ENCODE data around the gene TMEM59L. TPM values are rescaled to one million over a fixed set of nuclear protein-coding genes. Genes with fewer than 3 reads are reported as not detected.

The TMEM59L gene
- total RNA-seq, 1 experiment from 2014 or later = 4.1 TPM

DNA sequence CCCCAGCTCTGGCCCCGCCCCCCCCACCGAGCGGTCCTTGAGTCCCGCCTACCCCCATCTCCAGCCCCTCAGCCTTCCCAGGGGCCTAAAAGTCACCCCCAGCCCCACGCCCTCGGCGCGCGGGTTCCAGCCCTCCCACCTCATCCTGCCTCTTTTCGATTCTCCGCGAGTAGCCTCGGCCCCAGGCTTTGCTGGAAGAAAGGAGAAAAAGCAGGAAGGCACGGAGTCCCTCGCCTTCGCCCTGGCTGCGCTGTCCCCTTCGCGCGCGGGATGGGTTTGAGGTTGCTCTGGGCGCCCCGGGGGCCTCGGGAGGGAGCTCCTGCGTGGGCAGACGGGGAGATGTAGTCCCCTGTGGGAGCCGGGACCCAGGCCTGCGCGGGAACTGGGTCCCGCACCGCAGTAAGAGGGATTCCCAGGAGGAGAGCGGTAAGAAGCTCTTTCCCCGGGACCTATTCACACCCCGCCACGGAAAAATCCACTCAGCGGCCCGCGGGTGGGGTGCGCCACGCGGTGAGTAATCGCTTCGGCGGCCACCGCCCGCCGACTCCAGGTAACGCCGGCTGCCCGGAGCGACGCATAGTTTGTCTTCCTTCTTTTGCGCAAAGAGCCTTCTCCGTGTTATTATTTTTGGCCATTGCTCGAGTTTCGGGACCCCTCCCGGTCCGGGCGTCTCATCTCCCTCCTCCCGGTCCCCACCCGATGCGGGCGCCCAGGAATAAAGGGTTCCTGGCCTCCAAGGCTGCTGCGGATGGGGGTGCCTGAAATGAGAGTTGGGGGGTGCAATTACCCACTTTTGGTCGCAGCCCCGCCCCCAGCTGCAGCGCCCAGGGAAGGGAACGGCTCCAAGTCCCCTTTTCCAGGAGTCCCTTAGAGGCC, 5.2 kb upstream of the TMEM59L start:
- in situ Hi-C loops (cut with HindIII; ENCODE audit: low sequenced_read_pairs) = no loop called here

DNA sequence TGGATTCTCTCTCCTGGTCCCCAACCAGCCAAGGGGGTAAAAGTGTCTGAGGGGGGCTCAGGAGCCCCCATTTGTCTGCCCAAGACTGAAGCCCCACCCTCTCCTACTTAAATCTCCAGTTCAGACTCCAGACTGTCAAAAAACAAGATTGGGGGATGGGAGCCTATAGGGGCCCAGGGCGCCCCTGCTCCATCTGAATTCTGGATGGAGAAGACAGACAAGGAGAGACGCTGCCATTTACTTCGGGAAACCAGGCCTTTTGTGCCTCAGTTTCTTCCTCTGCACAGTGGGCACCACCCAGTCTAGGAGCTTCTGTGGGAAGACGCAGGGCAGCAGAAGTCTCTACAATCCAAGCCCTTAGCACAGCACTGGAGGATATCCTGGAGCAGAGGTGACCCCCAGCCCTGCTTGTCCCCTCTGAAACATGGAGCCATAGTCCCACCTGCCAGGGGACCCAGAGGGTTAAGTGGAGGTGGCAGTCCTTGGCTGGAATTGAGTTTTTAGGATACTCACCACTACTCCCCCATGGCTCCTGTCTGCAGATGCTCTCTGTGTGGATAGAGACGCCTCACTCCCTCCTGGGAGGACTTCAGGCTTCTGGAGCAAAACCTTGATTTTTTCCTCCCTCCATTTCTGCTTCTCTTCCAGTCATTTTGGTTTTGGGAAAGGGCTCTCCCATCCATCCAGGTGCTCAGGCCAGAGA, 4.4 kb upstream of the TMEM59L start:
- no peak for DNase-seq (ENCODE audit: low spot score)
- in situ Hi-C loops (cut with HindIII; ENCODE audit: low sequenced_read_pairs) = no loop called here

More for the DNA sequence above, 5.2 kb upstream of the TMEM59L start:
- no peak for DNase-seq (ENCODE audit: low spot score)

DNA sequence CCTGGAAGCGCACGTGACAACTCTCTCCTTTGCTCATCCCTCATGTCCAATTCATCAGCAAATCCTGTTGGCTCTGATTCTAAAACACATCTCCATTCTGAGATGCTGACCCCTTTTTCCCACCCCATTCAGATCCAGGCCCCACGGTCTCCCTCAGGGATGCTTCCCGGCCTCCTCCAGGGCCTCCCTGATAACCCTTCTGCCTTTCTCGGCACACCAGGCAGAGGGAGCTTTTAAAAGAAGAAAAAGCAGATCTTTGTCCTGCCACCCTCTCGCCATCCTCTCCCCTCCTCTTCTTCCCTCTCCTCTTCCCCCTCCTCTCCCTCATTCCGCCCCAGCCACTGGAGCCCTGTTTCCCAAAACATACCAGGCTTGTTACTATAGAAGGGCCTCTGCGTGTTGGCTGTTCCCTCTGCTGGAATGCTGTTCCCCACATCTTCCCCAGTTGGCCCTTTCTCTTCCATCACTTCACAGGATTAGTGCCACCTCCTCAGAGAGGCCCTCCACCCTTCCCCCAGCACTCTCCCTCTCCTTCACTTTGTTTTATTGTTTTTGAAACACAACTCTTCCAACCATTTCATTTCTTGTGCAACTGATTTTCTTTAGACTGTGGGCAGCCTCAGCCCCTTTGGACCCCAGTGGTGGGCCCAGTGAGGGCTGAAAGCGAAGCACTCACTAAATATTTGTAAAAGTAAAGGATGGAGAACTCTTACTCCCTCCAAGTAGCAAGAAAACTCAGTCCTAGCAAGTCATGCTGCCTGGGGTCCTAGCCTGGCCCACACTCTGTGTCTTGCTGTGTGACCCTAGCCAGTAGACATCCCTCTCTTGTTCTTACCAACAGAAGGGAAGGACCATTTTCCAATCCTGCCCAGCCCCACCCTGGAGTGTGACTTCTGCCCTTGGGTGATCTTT, 3.6 kb upstream of the TMEM59L start:
- in situ Hi-C loops (cut with HindIII; ENCODE audit: low sequenced_read_pairs) = no loop called here
- no peak for DNase-seq (ENCODE audit: low spot score)

DNA sequence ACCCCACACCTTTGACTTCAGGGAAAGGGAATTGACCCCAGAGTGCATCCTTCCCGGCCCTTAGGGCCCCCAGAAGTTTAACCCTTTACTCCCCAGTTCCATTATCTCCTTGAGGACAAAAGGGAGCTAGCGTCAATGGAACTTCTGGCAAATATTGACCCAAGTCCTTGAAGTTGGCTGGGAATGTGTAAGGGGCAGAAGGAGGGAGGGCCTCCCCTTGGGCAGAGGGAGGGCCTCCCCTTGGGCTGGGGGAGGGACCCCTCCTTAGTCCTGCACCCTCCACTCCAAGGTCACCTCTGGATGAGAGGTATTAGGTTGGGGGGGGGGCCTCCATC, 3.0 kb upstream of the TMEM59L start:
- no peak for DNase-seq (ENCODE audit: low spot score)
- in situ Hi-C loops (cut with HindIII; ENCODE audit: low sequenced_read_pairs) = no loop called here

DNA sequence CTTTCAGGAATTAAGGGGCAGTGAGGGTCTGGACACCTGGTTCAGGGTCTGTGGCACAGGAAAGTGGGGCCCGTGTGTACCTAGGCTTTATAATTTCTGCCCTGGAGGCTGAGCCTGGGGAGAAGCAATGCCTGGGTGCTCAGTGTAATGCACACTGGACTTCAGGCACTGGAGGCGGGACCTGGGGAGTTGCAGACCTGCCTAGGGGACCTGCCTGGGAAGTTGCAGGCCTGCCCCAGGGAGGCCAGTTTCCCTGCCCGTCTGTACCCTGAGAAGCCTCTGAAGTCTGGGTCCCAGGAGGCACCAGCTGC, 2.5 kb upstream of the TMEM59L start:
- DNase-seq (ENCODE audit: low spot score) = no peak
- in situ Hi-C loops (cut with HindIII; ENCODE audit: low sequenced_read_pairs) = no loop called here

DNA sequence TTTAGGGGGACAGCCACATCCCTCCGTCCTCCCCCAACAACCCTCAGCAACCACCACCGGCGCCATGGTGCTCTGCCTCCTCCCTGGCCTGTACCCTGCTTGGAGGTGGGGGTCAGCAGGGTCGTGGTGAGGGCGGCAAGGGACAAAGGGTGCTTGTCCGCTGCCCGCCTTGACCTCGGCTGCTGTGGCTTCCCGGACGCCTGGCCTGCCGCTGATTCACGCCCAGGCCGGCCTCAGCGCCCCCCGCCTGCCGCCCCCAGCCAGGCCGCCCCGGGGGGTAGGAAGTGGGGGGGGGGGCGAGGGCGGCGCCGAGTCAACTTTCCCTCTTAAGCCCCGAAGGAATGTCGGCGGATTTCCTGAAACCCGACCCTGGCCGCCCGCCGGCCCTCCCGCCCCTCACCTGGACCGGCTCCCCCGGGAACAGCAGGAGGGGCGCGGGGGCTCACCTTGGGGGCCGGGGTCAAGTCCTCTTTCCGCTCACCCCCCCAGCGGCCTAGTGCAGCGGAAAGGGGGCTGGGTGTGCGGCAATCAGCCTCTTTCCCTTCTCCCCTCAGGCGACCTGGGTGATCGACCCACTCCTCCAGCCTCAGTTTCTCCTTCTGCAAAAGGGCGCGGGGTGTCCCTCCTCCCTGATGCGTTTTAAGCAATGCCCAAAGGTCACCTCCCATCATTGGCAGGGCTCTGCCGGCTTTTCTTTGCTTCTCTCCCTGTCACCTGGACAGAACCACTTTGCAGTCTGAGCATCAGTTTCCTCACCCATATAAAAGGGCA, 1.9 kb upstream of the TMEM59L start:
- DNase-seq (ENCODE audit: low spot score) = no peak
- in situ Hi-C loops (cut with HindIII; ENCODE audit: low sequenced_read_pairs) = no loop called here

DNA sequence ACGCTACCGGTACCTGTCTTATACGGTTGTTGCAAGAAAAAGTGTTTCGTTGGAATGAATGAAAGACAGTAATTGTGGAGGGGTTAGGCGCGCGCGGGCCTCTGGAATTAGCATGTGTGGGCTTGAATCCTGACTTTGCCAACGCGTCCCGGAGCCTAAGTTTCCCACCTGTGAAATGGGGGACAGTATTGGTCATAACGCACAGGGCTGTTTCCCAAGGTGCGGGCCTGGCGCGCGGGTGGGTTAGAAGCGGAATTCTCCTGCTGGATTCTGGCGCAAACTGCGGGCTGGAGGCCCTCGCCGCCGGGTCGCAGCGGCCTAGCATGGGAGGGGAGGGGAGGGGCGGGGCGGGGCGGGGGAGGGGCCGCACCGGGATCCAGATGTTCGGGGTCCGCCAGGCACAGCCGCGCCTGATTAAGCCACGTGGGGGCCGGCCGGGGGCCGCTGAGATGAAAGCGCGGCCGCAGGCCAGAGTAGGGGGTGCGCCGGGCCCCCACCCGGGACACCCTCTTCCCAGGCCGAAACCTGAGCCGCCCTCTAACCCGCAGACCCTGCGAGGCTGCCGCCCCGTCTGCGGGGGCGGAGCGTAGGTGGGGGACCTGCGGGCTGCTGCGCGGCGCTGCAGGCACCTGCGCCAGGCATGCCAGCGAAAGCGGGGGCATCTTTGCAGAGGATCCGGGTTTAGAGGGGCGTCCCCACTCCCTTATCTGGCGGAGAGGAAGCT, 1.2 kb upstream of the TMEM59L start:
- DNase-seq (ENCODE audit: low spot score) = no peak
- in situ Hi-C loops (cut with HindIII; ENCODE audit: low sequenced_read_pairs) = no loop called here

DNA sequence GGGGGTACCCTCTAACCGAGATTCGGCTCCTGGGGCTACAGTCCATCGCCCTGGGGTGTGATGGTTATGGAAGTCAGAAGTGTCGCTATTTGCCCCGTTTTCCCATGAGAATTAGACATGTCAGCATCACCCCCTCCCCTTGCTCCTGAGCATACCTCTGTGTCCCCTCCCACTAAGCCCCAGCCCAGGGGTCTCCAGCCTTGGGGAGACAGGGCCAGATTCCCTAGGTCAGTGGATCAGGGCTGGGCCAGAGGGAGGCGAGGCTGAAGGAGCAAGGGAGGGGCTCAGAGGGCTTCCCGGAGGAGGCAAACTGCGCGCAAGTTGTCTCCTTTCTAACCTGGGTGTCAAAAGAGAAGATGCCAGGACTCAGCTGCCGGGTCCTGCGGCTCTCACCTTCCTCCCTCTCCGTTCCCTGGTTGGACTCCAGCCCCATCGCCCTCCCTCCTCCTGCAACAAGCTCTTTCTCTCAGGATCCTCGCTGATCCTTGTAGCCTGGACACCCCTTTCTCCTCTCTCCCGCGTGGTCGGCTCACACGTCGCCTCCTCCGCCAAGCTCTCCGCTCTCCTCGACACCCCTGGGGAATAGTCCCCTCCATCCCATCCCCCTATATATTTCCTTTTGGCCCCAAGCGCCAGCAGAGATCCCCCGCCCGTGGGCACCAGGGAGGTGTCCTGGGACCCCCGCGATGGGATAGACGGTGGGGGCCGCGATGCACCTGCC, 459 bp upstream of the TMEM59L start:
- in situ Hi-C loops (cut with HindIII; ENCODE audit: low sequenced_read_pairs) = no loop called here
- no peak for DNase-seq (ENCODE audit: low spot score)

DNA sequence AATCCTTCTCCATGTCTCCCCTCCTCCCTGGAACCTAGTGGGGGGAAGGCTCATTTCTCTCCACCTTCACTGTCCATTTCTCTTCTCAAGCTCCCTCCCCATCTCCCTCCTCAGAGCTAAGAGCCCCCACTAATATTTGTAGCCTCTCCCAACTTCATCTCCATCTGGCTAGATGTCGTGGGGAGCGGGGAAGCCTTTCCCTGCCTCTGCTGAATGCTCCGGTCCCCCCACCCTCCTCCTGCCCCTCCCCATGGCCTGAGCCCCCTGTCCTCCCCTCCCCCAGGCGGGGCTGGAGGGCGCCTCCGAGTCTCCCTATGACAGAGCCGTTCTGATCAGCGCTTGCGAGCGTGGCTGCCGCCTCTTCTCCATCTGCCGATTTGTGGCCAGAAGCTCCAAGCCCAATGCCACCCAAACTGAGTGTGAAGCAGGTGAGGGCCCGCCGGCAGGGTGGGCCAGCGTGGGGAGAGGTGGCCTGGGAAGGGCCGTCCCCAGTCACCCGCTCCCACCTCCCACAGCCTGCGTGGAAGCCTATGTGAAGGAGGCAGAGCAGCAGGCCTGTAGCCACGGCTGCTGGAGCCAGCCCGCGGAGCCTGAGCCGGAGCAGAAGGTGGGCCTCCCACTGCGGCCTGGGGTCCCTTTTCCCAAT, 1.0 kb downstream of the TMEM59L start:
- in situ Hi-C loops (cut with HindIII; ENCODE audit: low sequenced_read_pairs) = no loop called here
- DNase-seq (ENCODE audit: low spot score) = peak; percentile 46

DNA sequence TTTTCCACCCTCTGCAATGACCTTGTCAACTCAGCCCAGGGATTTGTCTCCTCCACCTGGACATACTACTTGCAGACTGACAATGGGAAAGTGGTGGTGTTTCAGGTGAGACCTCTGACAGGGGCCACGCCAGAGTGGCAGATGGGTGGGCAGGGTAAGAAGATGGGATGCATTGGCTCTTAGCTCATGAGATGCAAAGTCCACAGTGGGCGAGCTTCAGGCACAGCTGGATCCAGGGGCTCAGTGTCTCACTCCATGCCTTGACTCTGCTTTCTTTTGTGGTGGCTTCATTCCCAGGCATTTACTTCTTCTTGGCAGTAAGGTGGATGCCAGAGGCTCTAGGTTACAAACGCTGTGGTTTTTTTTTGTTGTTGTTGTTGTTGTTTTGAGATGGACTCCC, 3.4 kb downstream of the TMEM59L start:
- DNase-seq (ENCODE audit: low spot score) = no peak
- in situ Hi-C loops (cut with HindIII; ENCODE audit: low sequenced_read_pairs) = no loop called here

DNA sequence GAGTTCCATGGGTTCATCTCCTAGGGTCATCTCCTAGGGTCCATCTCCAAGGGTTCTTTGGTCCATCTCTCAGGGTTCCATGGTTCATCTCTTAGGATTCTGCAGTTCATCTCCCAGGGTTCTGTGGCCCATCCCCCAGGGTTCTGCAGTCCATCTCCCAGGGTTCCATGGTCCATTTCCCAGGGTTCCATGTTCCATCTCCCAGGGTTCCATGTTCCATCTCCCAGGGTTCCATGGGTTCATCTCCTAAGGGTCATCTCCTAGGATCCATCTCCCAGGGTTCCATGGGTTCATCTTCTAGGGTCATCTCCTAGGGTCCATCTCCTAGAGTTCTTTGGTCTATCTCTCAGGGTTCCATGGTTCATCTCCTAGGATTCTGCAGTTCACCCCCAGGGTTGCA, 4.9 kb downstream of the TMEM59L start:
- no peak for DNase-seq (ENCODE audit: low spot score)
- in situ Hi-C loops (cut with HindIII; ENCODE audit: low sequenced_read_pairs) = no loop called here

DNA sequence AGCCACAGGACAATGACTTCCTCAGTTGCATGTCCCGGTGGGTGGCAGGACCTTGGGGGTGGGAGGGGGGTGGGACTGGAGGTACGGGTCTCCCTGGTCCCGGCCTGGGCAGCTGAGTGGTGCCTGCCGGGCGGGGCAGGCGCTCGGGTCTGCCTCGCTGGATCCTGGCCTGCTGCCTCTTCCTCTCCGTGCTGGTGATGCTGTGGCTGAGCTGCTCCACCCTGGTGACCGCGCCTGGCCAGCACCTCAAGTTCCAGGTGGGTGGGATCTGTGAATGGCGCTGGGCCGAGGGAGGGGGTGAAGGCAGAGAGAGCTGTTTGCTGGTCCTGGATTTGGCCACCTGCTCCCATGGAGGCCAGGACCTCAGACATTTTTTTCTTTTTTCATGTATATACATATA, 5.6 kb downstream of the TMEM59L start:
- no peak for DNase-seq (ENCODE audit: low spot score)
- in situ Hi-C loops (cut with HindIII; ENCODE audit: low sequenced_read_pairs) = no loop called here

DNA sequence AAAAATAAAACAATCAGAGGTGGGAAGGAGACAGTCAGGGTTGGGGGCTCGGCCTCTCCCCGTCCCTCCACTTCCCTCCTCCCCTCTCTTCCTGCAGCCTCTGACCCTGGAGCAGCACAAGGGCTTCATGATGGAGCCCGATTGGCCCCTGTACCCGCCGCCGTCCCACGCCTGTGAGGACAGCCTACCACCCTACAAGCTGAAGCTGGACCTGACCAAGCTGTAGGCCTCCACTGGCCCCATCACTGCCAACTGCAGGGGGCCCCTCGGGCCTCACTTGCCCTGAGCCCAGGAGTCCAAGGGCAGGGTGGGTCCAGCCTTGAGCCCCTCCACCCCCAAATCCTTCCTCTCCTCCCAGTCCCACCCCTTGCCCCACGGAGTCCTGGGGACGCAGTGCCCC, 7.6 kb downstream of the TMEM59L start:
- DNase-seq (ENCODE audit: low spot score) = no peak
- in situ Hi-C loops (cut with HindIII; ENCODE audit: low sequenced_read_pairs) = no loop called here

DNA sequence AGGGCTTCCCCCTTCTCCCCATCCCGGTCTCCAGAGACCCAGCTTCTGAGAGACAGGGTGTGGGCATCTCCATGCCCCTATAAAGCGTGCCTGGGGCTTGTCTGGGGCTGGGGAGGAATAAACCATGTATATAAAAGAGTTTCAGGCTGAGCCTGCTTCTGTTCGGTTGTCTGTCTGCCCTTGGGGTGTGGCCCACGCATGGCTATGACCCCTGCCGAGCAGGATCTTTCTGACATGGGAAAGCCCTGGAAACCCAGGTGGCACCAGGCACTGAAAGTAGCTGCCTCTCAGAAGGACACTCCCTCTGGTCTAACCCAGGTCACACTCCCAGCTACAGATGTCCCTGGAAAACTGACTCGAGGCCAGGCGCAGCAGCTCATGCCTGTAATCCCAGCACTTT, 8.2 kb downstream of the TMEM59L start:
- no peak for DNase-seq (ENCODE audit: low spot score)
- in situ Hi-C loops (cut with HindIII; ENCODE audit: low sequenced_read_pairs) = no loop called here

DNA sequence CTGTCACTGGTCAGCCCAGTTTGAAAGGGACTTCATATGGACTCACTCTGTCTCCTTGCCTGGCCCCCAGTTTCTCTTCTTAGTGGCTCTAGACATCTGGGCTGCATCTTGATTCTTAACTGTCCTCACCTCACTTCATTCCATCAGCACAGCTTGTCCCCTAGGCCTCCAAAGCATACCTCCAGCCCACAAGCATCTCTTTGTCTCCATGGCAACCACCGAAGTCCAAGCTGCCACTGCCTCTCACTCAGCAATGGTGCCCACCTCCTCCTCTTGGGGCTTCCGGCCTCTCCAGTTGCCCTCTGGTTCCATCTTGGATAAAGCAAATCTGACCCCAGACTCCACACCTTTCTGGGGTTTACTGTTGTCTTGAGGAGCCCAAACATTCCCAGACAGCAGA, 14.2 kb downstream of the TMEM59L start:
- in situ Hi-C loops (cut with HindIII; ENCODE audit: low sequenced_read_pairs) = no loop called here
- no peak for DNase-seq (ENCODE audit: low spot score)

DNA sequence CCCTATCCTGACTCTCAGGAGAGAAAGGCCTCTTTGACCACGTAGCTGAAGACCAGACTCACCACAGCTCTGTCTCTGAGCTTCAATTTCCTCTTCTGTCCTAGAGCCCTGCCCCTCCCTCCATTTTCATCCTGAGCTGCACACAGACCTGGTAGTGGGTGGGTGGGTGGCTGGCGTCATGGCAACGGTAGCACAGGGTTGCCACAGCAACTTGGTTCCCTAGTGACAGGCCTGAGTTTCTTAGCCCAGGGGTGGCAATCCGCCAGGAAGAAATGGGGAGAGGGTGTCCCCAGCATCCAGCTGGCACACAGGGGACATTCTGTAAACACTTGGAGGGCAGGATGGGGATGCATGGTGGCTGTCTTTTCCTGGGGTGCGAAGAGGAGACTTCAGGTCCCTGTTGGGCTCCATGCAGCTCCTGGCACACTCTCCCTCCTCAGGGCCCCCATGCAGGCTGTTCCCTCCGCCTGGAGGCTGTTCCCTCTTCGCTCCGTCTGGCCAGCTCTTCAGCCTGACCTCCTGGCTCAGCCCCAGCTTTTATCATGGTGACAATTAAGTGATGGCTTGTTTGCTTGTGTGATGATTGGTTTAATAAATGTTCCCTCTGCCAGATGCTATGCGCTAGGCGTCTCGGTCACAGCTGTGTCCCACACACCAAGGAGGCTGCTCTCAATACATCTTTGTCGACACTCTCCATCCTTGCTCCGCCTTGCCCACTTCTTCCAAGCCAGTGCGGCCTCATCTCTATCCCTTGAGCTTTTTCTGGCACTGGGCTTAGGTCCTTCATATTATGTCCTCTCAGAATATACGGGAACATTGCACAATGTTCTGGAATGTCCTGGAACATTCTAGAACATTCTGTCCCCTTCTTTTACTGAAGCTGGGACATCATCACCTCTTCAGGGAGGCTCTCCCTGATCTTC, 16.8 kb downstream of the TMEM59L start:
- in situ Hi-C loops (cut with HindIII; ENCODE audit: low sequenced_read_pairs) = no loop called here
- DNase-seq (ENCODE audit: low spot score) = no peak

DNA sequence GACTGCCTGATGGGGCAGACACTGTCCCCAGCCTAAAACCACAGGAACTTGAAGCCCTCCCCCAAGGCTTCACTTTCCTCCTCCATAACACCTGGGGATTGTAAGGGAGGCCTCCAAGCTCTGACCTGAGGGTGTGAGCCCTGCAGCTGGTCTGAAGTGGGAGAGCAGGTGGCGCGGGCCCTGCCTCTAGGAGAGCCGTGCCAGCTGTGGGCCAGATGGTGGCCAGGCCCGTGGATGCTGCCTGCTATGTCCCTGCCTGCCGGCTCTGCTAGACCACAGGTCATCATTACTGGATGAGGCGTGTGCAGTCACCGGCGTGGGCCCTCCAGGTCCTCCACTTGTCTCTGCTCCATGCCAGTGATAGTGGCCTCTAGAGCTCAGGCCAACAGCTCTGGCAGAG, 20.7 kb downstream of the TMEM59L start:
- in situ Hi-C loops (cut with HindIII; ENCODE audit: low sequenced_read_pairs) = no loop called here
- no peak for DNase-seq (ENCODE audit: low spot score)
